PC-9 (cell line): ENCODE data around the gene BACH1. TPM values are rescaled to one million over a fixed set of nuclear protein-coding genes. Genes with fewer than 3 reads are reported as not detected.

Experiments
- BruUV-seq: library from RNA; stranded (reverse); fragments of 400-500 nt; replicated peaks from 2 replicates; lab custom pipeline; 2021; lab: Mats Ljungman, UMichigan
- CTCF ChIA-PET: fragments of 300-600 bp; sonication (Branson Sonifier 250); formaldehyde crosslinking; loops from one replicate; lab custom pipeline; 2022; ENCODE audit warnings: antibody characterized with exemption; lab: Charles Lee
- POLR2A ChIA-PET: fragments of 300-600 bp; sonication (Branson Sonifier 250); formaldehyde crosslinking; loops from one replicate; lab custom pipeline; 2022; ENCODE audit warnings: antibody characterized with exemption; ENCODE audit not compliant: unreplicated experiment; lab: Charles Lee
- DNase-seq, 2 experiments: peaks; one replicate each; pipeline versions ENCODE4 v3.0.0 to v3.0.0-alpha.2; 2015 to 2022; ENCODE audit warnings: mixed read lengths in 1 of 2
- H2AFZ ChIP-seq: fragments of 200-600 bp; sonication (generic); 2 replicates; pipeline ENCODE4 v1.8.1; 2017; ENCODE audit warnings: antibody characterized with exemption
- H3F3A ChIP-seq: fragments of 200-600 bp; sonication (generic); 2 replicates; pipeline ENCODE4 v1.8.1; 2017; ENCODE audit warnings: antibody characterized with exemption, mild to moderate bottlenecking, low read depth; ENCODE audit not compliant: insufficient read depth
- H3K27ac ChIP-seq: fragments of 200-600 bp; sonication (generic); 2 replicates; pipeline ENCODE4 v1.6.1; 2016; ENCODE audit warnings: mixed run types
- H3K27me3 ChIP-seq: fragments of 200-600 bp; sonication (generic); 2 replicates; pipeline ENCODE4 v1.6.1; 2016; ENCODE audit warnings: low read depth, mixed run types; ENCODE audit not compliant: insufficient read depth
- H3K36me3 ChIP-seq: fragments of 200-600 bp; sonication (generic); 2 replicates; pipeline ENCODE4 v1.6.1; 2016; ENCODE audit warnings: low read depth, mixed run types
- H3K4me1 ChIP-seq: fragments of 200-600 bp; sonication (generic); replicated peaks from 2 replicates; pipeline ENCODE4 v1.6.1; 2016; ENCODE audit warnings: mixed run types; ENCODE audit not compliant: insufficient read depth
- H3K4me2 ChIP-seq: fragments of 200-600 bp; sonication (generic); 2 replicates; pipeline ENCODE4 v1.6.1; 2017; ENCODE audit warnings: mixed run types
- H3K4me3 ChIP-seq: fragments of 200-600 bp; sonication (generic); 2 replicates; pipeline ENCODE4 v1.6.1; 2016; ENCODE audit warnings: mixed run types
- H3K79me2 ChIP-seq: fragments of 200-600 bp; sonication (generic); 2 replicates; pipeline ENCODE4 v1.6.1; 2017; ENCODE audit warnings: low read depth, mixed run types
- H3K9me2 ChIP-seq: fragments of 200-600 bp; sonication (generic); 2 replicates; pipeline ENCODE4 v1.8.1; 2017; ENCODE audit warnings: mild to moderate bottlenecking; ENCODE audit not compliant: insufficient read depth
- H3K9me3 ChIP-seq: fragments of 200-600 bp; sonication (generic); 2 replicates; pipeline ENCODE4 v1.8.1; 2016; ENCODE audit warnings: low read depth; ENCODE audit not compliant: insufficient read depth
- H4K20me1 ChIP-seq: fragments of 200-600 bp; sonication (generic); 2 replicates; pipeline ENCODE4 v1.8.1; 2017; ENCODE audit not compliant: insufficient read depth
- CTCF ChIP-seq: fragments of 200-600 bp; sonication (generic); conservative IDR thresholded peaks from 2 replicates; pipeline ENCODE4 v1.6.1; 2017; ENCODE audit warnings: mixed run types, antibody characterized with exemption, mild to moderate bottlenecking, moderate library complexity
- EZH2 ChIP-seq: fragments of 200-600 bp; sonication (generic); IDR thresholded peaks from 2 replicates; pipeline ENCODE4 v1.8.0; 2017; ENCODE audit warnings: antibody characterized with exemption, low read depth
- intact Hi-C: fragments of 100-400 bp; cut with micrococcal nuclease; formaldehyde crosslinking; loops from one replicate; pipeline ENCODE4 v1.10.0; 2022; ENCODE audit not compliant: unreplicated experiment
- total RNA-seq: library from RNA; stranded (reverse); gene quantifications from 2 replicates; pipeline ENCODE4 v1.2.3, GENCODE V29; 2021

Gene BACH1
- total RNA-seq, 1 experiment from 2014 or later, result 39.9 TPM

GRCh38 chr21:29394051-29394450 is 95.3 kb downstream of the BACH1 start:
- Histone ChIP-seq H3K36me3 (no peaks in the 10 kb centered on the region), H3K9me3 (no peaks in the 10 kb centered on the region), H2AFZ (no peak overlapping the region), H3K4me1 (no peaks in the 10 kb centered on the region), H3K4me3 (no peak overlapping the region), H3F3A (no peaks in the 10 kb centered on the region), H3K4me2 (no peak overlapping the region), H3K9me2 (no peaks in the 10 kb centered on the region), H3K79me2 (no peaks in the 10 kb centered on the region), H4K20me1 (no peaks in the 10 kb centered on the region), H3K27ac (no peak overlapping the region), H3K27me3 (no peaks in the 10 kb centered on the region)
- ChIA-PET CTCF (no interaction called here), POLR2A (no interaction called here)
- intact Hi-C loops, result no loop called here
- DNase-seq, result no peak
- BruUV-seq, result no TSS peak
- TF ChIP-seq CTCF (no peak), EZH2 (no peak)

Other genes with a start within 250 kb of the BACH1 start
- 123 and 128 TPM in 2 replicates for gene CCT8, start 225.3 kb upstream of the BACH1 start, total RNA-seq
- gene MAP3K7CL, start 168.3 kb upstream of the BACH1 start, total RNA-seq, result 0.37 and 0.50 TPM in 2 replicates